HUES48 (cell line): ENCODE data around the gene STK32B.

ENCODE experiments used
- H3K27ac ChIP-seq: one replicate; pipeline ENCODE4 v1.7.0; 2013; ENCODE audit warnings: low read depth, low read length, inconsistent platforms
- H3K27me3 ChIP-seq: 2 replicates; pipeline ENCODE4 v1.6.1; 2013; ENCODE audit warnings: mild to moderate bottlenecking, low read length; ENCODE audit not compliant: control insufficient read depth, insufficient read depth
- H3K36me3 ChIP-seq: 2 replicates; pipeline ENCODE4 v1.6.1; 2013; ENCODE audit warnings: low read length; ENCODE audit not compliant: control insufficient read depth, insufficient read depth
- H3K4me1 ChIP-seq: 2 replicates; pipeline ENCODE4 v1.6.1; 2013; ENCODE audit warnings: mild to moderate bottlenecking, low read length; ENCODE audit not compliant: control insufficient read depth, insufficient read depth
- H3K4me3 ChIP-seq: 2 replicates; pipeline ENCODE4 v1.5.1; 2013; ENCODE audit warnings: mild to moderate bottlenecking, low read depth, low read length
- H3K9ac ChIP-seq: 2 replicates; pipeline ENCODE4 v1.6.1; 2013; ENCODE audit warnings: mild to moderate bottlenecking, low read depth, low read length, moderate library complexity
- H3K9me3 ChIP-seq: 2 replicates; pipeline ENCODE4 v1.6.1; 2013; ENCODE audit warnings: low read length; ENCODE audit not compliant: control insufficient read depth, insufficient read depth

STK32B gene

DNA sequence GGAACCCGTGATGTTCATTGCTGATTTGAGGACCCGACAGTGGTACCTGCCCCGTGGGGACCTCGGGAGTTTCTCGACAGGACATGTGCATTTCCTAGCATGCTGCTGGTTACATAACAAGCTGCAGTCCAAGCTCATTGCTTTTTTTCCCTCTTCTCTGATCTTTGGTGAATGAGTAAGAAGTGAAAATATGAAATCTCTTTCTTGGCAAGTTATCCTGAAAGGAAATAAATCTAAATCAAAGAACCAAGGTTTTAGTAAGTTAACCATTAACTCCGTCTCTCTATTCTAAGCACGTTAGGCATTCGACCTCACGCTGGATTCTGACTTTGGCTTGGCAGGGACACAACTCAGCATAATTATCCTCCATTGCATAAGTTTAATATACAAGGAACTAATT, 86.6 kb downstream of the STK32B start:
- no peak overlapping the region for H3K27ac ChIP-seq
- H3K27me3 ChIP-seq = no peaks in the 10 kb centered on the region

DNA sequence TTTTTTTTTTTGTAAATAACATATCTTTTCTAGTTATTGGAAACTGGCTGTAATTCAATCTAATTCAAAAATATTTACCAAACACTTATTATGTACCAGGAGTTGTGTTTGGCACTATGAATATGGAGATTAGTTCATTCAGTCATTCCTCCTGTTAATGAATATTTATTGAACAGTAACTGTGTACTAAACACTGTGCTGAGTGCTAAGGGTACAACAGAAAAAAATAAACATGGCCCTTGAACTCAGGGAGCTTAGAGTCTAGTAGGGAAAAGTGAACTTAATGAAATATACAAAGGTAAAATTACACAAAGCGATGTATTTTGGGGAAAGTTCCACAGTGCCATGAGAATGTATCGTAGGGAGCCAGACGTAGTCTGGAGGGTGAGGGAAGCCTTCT, 87.1 kb downstream of the STK32B start:
- Histone ChIP-seq H3K4me1 (peaks cover 31% of the 10 kb centered on the region), H3K9me3 (no peaks in the 10 kb centered on the region), H3K36me3 (no peaks in the 10 kb centered on the region), H3K4me3 (no peak overlapping the region), H3K9ac (no peak overlapping the region), H3K27ac (no peak overlapping the region), H3K27me3 (no peaks in the 10 kb centered on the region)

More for the DNA sequence above, 86.6 kb downstream of the STK32B start:
- no peak overlapping the region for H3K9ac ChIP-seq
- no peak overlapping the region for H3K4me3 ChIP-seq
- H3K4me1 ChIP-seq = peaks cover 35% of the 10 kb centered on the region
- no peaks in the 10 kb centered on the region for H3K36me3 ChIP-seq
- no peaks in the 10 kb centered on the region for H3K9me3 ChIP-seq

DNA sequence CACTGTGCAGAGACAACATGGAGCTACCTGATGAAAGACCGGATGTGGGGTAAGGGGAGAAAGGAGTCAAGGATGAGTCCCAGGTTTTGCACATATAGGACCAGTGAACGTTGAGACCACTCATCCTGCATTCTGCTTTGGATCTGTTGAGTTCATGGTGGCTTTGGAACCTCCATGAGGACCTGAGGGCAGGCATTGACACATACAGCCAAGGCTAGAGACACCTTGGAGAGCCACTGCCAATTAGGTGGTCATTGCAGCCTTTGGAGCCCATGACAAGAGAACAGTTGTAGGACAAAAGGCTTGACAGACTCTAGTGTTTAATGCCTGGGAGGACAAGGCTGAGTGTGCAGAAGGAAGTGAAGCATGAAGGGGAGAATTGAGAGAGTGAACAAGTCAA, 87.9 kb downstream of the STK32B start:
- H3K4me3 ChIP-seq = no peak overlapping the region
- no peaks in the 10 kb centered on the region for H3K36me3 ChIP-seq
- H3K27me3 ChIP-seq = no peaks in the 10 kb centered on the region
- no peak overlapping the region for H3K9ac ChIP-seq
- no peaks in the 10 kb centered on the region for H3K9me3 ChIP-seq
- H3K4me1 ChIP-seq = peaks cover 23% of the 10 kb centered on the region
- no peak overlapping the region for H3K27ac ChIP-seq

DNA sequence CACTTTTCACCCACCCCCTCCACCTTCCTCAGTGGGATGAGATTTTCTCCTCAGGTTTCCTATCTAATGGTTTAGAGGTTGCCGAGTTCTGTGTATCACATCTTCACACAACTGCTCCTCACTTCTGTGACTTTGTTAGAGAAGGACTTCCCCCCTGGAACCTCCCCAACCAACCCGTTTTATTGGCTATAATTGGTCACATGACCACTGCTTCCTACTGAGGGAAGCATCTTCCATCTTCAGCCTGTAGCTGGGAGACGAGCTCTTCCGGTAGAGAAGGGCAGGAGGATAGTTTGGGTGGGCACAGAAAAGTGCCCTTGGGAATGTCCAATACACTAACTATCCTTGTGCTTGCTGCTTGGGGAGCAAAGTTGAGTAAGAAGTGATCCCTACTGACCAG, 90.5 kb downstream of the STK32B start:
- H3K9ac ChIP-seq = no peak overlapping the region
- no peak overlapping the region for H3K27ac ChIP-seq
- H3K36me3 ChIP-seq = no peaks in the 10 kb centered on the region
- H3K4me1 ChIP-seq = peaks cover 4% of the 10 kb centered on the region; the same call in 1 of the 2 replicates
- H3K9me3 ChIP-seq = no peaks in the 10 kb centered on the region
- no peak overlapping the region for H3K4me3 ChIP-seq
- H3K27me3 ChIP-seq = no peaks in the 10 kb centered on the region

DNA sequence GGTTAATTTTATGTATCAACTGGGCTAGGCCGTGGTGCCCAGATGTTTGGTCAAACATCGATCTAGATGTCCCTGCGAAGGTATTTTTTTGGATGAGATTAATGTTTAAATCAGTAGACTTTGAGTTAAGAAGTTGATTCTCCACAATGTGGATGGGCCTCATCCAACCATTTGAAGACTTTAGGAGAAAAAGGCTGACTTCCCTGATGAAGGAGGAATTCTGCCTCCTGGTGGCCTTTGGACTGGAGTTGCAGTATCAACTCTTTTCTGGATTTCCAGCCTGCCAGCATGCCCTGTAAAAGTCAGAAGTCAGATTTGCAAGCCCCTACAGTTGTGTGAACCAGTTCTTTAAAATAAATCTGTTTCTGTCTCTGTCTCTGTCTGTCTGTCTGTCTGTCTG, 91.4 kb downstream of the STK32B start:
- Histone ChIP-seq H3K27me3 (no peaks in the 10 kb centered on the region), H3K4me1 (peaks cover 4% of the 10 kb centered on the region; the same call in 1 of the 2 replicates), H3K27ac (no peak overlapping the region), H3K9ac (no peak overlapping the region), H3K36me3 (no peaks in the 10 kb centered on the region), H3K9me3 (no peaks in the 10 kb centered on the region), H3K4me3 (no peak overlapping the region)

DNA sequence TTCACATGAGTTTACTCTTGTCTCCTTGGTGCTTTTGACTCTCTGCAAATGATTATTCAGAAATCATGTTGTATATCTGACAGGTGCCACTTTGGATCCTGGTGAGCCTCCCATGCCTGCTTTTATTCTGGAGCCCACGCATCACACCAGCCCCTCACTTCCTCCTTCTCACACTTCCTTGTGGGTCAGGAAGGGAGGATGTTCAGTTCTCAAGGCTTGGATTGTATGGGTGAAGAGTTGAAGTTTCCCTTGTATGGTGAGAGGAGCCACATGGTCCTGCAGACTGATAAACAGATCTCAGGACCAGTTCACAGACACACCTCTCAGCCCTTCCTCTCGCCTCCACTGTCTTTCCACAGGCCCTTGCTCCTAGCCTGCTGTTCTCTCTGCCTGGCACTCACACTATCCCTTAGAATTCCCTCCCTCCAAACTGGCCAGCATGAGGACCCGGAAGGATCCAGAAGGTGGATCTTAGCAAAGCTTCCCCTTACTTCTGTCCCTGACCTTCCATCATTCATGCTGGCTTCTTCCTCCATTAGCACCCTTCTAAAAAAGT, 92.1 kb downstream of the STK32B start:
- Histone ChIP-seq H3K4me3 (no peak overlapping the region), H3K36me3 (no peaks in the 10 kb centered on the region), H3K27ac (no peak overlapping the region), H3K4me1 (peaks cover 4% of the 10 kb centered on the region; the same call in 1 of the 2 replicates), H3K27me3 (no peaks in the 10 kb centered on the region), H3K9me3 (no peaks in the 10 kb centered on the region), H3K9ac (no peak overlapping the region)

DNA sequence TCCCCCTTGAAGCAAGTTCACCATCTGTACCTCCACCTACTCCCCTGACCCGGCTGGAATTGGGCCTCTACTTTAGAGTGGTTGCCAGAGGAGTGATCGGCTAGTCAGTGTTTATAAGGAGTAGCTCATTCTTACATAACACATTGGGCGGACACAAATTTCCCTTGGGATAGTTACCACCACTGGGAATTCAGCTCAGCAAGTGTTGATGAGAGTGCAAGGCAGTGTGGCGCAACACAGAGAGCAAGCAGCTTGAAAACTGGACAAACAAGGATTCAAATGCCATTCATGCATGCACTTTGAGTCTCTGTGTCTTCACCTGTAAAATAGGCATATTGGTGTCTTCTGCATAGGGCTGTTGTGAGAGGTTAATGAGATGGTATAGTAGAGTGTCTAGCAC, 92.7 kb downstream of the STK32B start:
- Histone ChIP-seq H3K36me3 (no peaks in the 10 kb centered on the region), H3K4me3 (no peak overlapping the region), H3K9ac (no peak overlapping the region), H3K4me1 (peaks cover 4% of the 10 kb centered on the region; the same call in 1 of the 2 replicates), H3K27me3 (no peaks in the 10 kb centered on the region), H3K9me3 (no peaks in the 10 kb centered on the region), H3K27ac (no peak overlapping the region)

DNA sequence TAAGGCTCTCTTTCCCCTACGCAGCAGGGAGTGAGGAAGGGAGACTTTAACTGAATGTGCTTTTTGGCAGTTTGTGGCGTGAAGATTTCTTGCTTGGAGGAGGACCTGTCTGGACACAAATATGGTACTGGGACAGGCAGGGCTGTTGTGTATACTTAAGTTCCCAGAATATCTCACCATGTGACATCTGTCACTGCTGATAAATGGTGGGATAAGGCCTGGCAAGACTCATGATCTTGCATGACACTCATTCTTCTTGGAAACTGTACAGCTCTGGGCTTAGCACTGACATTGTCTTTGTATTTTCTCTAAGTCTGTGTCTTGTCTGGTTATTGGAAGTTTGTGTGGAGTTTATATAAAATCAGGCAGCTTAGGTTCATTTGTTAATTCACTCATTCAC, 93.1 kb downstream of the STK32B start:
- peaks cover 4% of the 10 kb centered on the region; the same call in 1 of the 2 replicates for H3K4me1 ChIP-seq
- H3K4me3 ChIP-seq = no peak overlapping the region
- no peak overlapping the region for H3K9ac ChIP-seq
- no peaks in the 10 kb centered on the region for H3K36me3 ChIP-seq
- H3K27ac ChIP-seq = no peak overlapping the region
- no peaks in the 10 kb centered on the region for H3K27me3 ChIP-seq
- H3K9me3 ChIP-seq = no peaks in the 10 kb centered on the region

DNA sequence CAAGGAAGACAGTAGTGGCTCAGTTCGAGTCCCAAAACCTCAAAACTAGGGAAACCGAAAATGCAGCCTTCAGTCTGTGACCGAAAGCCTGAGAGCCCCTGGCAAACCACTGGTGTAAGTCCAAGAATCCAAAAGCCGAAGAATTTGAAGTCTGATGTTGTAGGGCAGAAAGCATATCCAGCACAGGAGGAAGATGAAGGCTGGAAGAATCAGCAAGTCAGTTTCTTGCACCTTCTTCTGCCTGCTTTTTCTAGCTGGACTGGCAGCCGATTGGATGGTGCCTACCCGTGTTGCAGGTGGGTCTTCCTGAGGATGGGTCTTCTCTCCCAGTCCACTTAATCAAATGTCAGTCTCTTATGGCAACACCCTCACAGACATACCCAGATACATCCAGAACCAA, 95.0 kb downstream of the STK32B start:
- Histone ChIP-seq H3K4me3 (no peak overlapping the region), H3K27ac (no peak overlapping the region), H3K9ac (no peak overlapping the region), H3K27me3 (no peaks in the 10 kb centered on the region), H3K9me3 (no peaks in the 10 kb centered on the region), H3K4me1 (no peaks in the 10 kb centered on the region), H3K36me3 (no peaks in the 10 kb centered on the region)

DNA sequence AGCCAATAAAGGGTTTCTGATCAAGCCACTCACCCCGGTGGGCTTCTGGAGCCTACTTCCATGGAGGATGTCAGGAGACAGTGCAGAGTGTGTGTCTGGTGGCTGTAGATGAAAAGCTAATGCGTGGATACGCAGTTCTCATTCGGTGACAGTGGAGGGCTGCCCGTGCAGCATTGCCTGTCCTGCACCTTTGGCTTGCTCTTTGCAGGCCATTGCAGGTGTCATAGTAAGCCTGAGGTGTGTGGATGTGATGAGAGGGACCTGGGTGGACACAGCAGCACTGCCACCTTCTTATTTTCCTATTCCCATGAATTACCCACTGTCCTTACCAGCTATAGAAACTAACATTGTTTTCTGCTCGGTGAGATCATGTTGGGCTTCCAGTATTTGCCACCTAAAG, 101.2 kb downstream of the STK32B start:
- Histone ChIP-seq H3K27me3 (no peaks in the 10 kb centered on the region), H3K9ac (no peak overlapping the region), H3K4me1 (no peaks in the 10 kb centered on the region), H3K36me3 (no peaks in the 10 kb centered on the region), H3K27ac (no peak overlapping the region), H3K4me3 (no peak overlapping the region), H3K9me3 (no peaks in the 10 kb centered on the region)

DNA sequence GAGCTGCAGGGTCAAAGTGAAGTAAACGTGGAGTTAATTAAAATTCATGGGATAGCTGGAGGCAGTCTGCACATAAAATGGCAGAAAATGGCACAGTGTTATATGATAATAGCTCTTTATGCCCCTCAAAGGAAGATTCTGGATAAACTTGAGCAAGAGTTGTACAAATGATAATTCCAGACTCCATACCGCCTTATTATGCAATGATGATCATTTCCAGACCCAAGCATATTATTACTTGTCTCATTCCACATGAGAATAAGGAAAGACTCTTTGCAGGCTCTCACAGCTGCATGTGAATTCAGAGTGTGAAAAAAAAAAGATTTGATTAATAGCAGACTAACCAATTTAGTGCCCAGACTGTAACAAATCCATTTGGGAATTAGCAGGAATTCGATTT, 105.4 kb downstream of the STK32B start:
- no peaks in the 10 kb centered on the region for H3K36me3 ChIP-seq
- no peak overlapping the region for H3K4me3 ChIP-seq
- H3K9ac ChIP-seq = no peak overlapping the region
- H3K9me3 ChIP-seq = no peaks in the 10 kb centered on the region
- H3K4me1 ChIP-seq = peaks cover 8% of the 10 kb centered on the region
- H3K27ac ChIP-seq = no peak overlapping the region
- H3K27me3 ChIP-seq = no peaks in the 10 kb centered on the region
